HG02798 (cell line): ENCODE data around the gene N4BP2L1.
"Not testable (repeated sequence)": the region's sequence is repeated elsewhere in the genome, so short reads cannot be mapped to it uniquely, and the experiment has no call there.

Experiments
- ATAC-seq: cut with Tn5 transposase; IDR thresholded peaks from one replicate; pipeline ENCODE4 v1.9.1; 2021; ENCODE audit warnings: mild to moderate bottlenecking; ENCODE audit not compliant: unreplicated experiment, poor library complexity

Gene N4BP2L1

GRCh38 chr13:32407854-32408253 is 20.1 kb downstream of the N4BP2L1 start:
- ATAC-seq = peak; percentile 64

GRCh38 chr13:32403108-32403507 is 24.8 kb downstream of the N4BP2L1 start:
- ATAC-seq = no peak

GRCh38 chr13:32391101-32391619 is 36.8 kb downstream of the N4BP2L1 start:
- no peak for ATAC-seq

GRCh38 chr13:32390484-32390883 is 37.4 kb downstream of the N4BP2L1 start:
- no peak for ATAC-seq

GRCh38 chr13:32390048-32390447 is 37.9 kb downstream of the N4BP2L1 start:
- peak; percentile 51 for ATAC-seq

- no peak for ATAC-seq
Observed at GRCh38 chr13:32385410-32385809, 42.5 kb downstream of the N4BP2L1 start.

GRCh38 chr13:32384702-32385101 is 43.2 kb downstream of the N4BP2L1 start:
- ATAC-seq = no peak

GRCh38 chr13:32383836-32384618 is 43.9 kb downstream of the N4BP2L1 start:
- no peak for ATAC-seq

- ATAC-seq = no peak
Observed at GRCh38 chr13:32381539-32381938, 46.4 kb downstream of the N4BP2L1 start.

GRCh38 chr13:32378012-32378411 is 49.9 kb downstream of the N4BP2L1 start:
- no peak for ATAC-seq

GRCh38 chr13:32376642-32377415 is 51.1 kb downstream of the N4BP2L1 start:
- no peak for ATAC-seq

GRCh38 chr13:32370805-32371204 is 57.1 kb downstream of the N4BP2L1 start:
- no peak for ATAC-seq

- no peak for ATAC-seq
Observed at GRCh38 chr13:32362574-32362973, 65.4 kb downstream of the N4BP2L1 start.

- not testable (repeated sequence) for ATAC-seq
Observed at GRCh38 chr13:32355935-32356334, 72.0 kb downstream of the N4BP2L1 start.

GRCh38 chr13:32354040-32354439 is 73.9 kb downstream of the N4BP2L1 start:
- peak; percentile 53 for ATAC-seq

GRCh38 chr13:32350839-32351441 is 77.0 kb downstream of the N4BP2L1 start:
- not testable (repeated sequence) for ATAC-seq
